Ishikawa (cell line): ENCODE measurements around the gene CALML4.

Source experiments
- EP300 ChIP-seq: IDR thresholded peaks from 2 replicates; pipeline ENCODE4 v1.6.1; 2012; ENCODE audit warnings: borderline replicate concordance
- RAD21 ChIP-seq: IDR thresholded peaks from 2 replicates; pipeline ENCODE4 v1.6.1; 2012; ENCODE audit warnings: low read depth
- REST ChIP-seq: IDR thresholded peaks from 2 replicates; pipeline ENCODE4 v1.6.1; 2012; ENCODE audit warnings: low read depth, mild to moderate bottlenecking
- TAF1 ChIP-seq: IDR thresholded peaks from 2 replicates; pipeline ENCODE4 v1.6.1; 2012; ENCODE audit warnings: low read depth, mild to moderate bottlenecking
- YY1 ChIP-seq: IDR thresholded peaks from 2 replicates; pipeline ENCODE4 v1.6.1; 2012; ENCODE audit warnings: low read depth

- no peak for TF ChIP-seq YY1
- TF ChIP-seq REST: no peak
- TF ChIP-seq EP300: no peak
- TF ChIP-seq RAD21: no peak
- no peak for TF ChIP-seq TAF1
Observed at GRCh38 chr15:68244235-68244634, 39.1 kb upstream of the CALML4 start.
